AG08396 (cell line): ENCODE measurements around the gene RAB9A.
"Not testable (repeated sequence)": the region's sequence is repeated elsewhere in the genome, so short reads cannot be mapped to it uniquely, and the experiment has no call there.

ENCODE experiments used
- DNase-seq: peaks from one replicate; pipeline ENCODE4 v3.0.0; 2012; ENCODE audit warnings: low spot score, mixed read lengths

RAB9A gene

DNA sequence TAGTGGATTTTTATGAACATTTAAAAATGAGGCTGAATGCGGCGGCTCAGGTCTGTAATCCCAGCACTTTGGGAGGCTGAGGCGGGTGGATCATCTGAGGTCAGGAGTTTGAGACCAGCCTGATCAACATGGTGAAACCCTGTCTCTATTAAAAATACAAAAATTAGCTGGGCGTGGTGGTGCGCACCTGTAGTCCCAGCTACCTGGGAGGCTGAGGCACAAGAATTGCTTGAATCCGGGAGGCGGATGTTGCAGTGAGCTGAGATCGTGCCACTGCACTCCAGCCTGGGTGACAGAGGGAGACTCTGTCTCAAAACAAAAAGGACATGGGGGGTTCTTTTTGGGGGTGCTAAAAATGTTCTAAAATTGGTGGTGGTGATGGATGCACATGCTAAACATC is 19.2 kb upstream of the RAB9A start:
- DNase-seq, result not testable (repeated sequence)

DNA sequence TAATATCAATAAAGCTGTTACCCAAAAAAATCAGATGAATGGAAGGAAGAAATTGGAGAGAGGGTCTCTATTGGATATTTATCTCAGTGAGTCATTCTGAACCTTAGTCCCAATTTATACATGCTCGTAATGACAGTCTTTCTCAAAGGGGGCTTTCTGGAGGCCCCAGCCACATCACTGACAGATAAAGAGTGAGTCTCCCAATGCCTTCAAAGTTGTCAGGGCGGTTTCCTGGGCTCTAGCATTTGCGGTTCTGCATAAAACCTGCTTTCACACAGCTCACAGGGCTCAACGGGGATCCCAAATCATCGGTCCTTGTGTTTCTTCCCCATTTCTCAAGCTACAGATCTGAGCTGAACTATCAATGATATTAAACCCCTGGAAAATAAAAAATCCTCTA is 18.7 kb upstream of the RAB9A start:
- DNase-seq, result no peak

DNA sequence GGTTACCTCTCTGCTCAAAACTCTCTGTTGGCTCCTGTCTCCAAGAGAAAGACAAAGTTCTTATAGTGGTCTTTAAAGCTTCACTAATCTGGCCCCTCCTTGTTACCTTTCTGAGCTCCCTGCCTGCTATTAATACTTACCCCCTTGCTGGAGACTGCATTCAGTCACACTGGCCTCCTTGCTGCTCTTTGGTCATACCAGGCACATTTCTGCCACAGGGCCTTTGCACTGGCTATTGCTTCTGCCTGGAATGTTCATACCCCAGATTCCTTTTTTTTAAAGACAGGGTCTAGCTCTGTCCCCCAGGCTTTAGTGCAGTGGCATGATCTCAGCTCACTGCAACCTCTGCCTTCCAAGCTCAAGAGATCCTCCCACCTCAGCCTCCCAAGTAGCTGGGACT is 15.9 kb upstream of the RAB9A start:
- no peak for DNase-seq

DNA sequence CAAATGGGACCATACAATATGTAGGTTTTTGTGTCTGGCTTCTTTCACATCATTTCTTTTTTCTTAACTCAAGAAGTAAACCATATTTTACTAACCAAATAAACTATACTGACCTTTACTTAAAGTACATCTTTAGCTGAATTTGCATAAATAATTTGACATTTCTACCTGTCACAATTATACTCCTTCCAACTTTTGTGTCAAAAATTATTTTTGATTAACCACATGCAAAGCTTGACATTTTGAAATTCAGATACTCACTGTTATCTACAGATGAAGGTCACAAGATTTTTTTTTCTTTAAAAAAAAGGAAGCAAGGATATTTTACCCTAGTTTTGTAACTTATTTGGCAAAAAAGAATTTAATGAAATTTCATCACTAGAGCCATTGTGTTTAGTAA is 12.0 kb upstream of the RAB9A start:
- DNase-seq, result no peak

DNA sequence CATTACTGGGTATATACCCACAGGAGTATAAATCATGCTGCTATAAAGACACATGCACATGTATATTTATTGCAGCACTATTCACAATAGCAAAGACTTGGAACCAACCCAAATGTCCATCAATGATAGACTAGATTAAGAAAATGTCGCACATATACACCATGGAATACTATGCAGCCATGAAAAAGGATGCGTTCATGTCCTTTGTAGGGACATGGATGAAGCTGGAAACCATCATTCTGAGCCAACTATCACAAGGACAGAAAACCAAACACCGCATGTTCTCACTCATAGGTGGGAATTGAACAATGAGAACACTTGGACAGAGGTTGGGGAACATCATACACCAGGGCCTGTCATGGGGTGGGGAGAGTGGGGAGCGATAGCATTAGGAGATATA is 9.2 kb upstream of the RAB9A start:
- not testable (repeated sequence) for DNase-seq

DNA sequence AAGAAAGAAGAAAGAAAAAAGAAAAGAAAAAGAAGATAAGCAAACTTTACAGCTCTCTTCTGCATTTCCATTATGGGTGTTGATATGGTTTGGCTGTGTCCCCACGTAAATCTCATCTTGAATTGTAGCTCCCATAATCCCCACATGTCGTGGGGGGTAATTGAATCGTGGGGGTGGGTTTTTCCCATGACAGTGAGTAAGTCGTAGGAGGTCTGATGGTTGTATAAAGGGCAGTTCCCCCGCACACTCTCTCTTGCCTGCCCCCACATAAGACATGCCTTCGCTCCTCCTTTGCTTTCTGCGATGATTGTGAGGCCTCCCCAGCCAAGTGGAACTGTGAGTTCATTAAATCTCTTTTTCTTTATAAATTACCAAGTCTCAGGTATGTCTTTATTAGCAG is 7.3 kb upstream of the RAB9A start:
- no peak for DNase-seq

DNA sequence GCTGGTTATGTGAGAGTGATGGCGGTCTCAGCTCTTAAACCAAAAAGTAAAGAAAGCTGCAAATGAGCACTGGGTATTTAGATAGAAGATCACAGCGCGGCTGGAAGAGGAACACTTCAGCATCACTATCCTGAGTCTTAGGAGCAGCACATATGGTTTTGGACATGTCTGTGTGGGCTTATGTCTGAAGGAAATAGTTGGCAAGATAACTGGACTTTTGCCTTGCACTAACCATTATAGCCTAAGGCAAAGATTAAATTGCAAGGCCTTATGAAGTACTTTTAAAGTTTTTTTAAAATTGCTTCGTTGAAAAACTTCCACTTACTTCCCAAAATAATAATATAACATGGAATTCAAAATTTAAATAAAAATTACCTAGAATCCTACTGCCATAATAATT is 4.6 kb upstream of the RAB9A start:
- DNase-seq, result no peak

DNA sequence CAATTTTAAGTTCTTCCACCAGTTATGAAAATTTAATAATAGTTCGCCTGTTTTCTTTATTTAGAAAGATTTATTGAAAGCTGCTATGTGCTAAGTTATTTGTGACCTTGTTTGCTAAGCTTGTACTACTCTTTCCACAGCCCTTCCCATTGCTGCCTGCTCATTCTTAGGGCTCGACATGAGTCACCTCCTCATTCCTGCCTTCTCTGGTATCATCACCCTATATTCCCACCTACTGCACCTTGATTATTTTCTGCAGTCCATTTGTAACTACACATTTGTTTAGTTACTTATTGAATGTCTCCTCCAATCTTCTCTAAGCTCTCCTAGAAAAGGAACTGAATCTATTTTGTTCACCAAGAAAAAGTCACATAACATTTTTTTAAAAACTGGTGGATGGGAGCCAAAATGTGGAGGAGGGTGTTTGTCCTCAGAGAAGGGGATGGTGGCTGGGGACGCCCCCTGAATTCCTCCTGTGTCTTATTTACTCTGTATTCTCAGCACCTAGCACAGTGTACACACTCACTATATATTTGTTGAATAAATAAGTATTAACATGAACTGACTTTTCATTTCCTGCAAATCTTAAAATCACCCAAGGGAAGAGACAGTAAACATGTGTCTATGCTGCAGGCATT is 3.7 kb upstream of the RAB9A start:
- DNase-seq, result peak; percentile 25

DNA sequence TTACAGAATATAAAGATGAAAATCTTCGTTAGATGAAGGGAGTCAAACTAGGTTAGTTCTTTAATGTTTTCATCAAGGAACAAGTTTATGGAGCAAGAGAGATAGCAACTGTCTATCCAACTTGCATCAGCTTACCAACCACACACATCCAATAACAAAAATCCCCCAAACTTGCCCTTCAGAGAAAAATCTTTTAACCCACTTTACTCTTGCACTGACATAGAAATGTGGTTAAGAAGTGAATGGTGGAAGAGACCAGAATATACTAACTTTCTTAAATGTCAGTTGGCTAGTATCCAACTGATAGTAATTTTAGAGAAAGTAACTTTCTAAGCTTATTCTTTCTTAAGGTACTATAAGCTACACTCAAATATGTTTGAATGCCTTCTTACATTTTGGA is 1.7 kb upstream of the RAB9A start:
- no peak for DNase-seq

DNA sequence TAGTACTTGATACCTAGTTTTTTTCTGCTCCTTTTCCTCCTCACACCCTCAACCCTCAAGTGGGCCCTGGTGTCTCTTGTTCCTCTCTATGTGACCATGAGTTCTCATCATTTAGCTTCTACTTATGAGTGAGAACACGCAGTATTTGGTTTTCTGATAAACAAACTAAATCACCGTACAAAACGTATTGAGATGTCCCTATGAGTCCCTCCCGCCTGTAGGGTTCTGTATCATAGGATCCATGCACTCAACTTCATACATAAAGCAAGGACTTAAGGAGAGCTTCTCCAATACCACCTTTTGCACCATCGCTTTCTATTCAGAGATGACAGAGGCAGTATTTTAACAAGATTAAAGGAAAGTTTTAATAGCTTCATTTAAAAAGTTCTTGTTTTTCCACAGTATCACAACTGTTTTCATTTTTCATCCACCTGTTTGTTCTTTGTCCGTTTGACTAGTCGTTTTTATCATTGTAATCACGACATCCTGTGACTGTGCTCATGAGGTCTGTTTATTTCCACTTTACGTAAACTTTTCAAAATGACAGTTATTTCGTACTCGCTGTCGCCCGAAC is 457 bp upstream of the RAB9A start:
- no peak for DNase-seq

DNA sequence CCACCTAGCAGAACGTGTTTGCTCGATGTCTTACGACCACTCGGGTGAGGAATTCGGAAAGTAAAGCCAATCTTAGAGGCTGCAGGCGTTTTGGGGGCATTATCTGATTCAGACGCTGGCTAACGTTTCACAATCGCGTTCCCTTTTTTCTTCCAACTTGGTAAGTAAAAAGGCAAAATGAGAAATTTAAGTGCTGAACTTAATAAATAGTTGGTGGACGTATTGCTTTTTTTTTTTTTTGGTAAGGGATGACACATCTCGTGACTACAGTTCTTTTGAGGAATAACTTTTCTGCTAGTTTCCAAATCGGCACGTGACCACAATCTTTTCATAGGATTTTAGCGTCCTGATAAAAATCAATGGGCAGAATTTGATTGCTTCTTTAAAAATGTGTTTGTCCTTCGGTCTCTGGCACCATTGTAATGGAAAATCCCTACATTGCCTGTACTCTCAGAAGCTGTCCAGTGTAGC is 848 bp downstream of the RAB9A start:
- DNase-seq, result peak; percentile 23

DNA sequence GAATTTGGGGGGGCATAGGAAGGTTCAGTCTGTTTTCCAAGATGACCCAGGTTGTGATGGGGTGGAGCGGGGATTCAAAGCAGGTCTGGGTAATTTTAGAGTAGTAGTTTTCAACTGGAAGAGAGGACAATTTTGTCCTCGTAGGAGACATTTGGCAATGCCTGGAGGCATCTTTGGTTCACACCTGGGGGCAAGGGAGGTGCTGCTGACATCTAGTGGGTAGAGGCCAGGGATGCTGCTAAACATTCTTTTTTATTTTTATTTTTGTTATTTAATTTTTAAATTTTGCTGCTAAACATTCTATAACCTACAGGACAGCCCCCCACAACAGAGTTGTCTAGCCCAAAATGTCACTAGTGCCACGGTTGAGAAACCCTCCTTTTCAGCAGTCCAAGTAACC is 1.9 kb downstream of the RAB9A start:
- DNase-seq, result no peak

DNA sequence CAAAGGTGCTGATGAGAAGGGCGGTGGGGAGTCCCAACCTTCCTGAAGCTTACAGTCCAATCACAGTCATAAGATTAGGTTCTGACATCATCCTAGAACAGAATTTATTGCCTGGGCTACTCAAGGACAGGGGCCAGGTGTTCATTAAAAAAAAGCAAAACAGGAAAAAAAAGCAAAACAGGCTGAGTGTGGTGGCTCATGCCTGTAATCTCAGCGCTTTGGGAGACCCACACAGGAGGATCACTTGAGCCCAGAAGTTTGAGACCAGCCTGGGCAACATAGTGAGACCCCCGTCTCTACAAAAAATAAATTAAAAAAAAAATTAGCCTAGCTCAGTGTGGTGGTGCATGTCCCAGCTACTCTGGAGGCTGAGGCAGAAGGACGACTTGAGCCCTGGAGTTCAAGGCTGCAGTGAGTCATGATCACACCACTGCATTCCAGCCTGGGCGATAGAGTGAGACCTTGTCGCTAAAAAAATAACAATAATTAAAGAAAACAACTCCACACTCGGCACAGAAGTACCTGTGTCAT is 3.0 kb downstream of the RAB9A start:
- no peak for DNase-seq

DNA sequence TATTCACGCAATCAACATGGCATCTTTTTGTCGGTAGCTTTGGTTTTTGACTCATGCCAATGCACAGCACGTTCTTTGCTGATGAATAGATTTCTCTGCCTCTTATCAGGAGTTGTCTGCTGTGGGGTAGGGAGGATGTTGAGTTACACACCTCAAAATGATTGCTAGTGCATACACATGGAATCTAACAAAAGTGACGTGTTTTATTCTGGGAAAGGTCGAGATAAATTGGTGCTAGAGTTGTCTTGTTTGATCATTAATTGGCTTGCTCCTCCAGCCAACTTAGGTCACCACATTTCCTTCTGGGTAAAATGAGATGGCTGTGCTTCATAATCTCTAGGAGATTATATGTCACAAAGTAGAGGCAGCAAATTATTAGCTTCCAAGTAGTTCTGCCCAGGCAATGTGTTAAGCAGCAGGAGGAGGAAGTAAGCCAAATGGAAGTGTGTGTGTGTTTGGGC is 3.9 kb downstream of the RAB9A start:
- no peak for DNase-seq

DNA sequence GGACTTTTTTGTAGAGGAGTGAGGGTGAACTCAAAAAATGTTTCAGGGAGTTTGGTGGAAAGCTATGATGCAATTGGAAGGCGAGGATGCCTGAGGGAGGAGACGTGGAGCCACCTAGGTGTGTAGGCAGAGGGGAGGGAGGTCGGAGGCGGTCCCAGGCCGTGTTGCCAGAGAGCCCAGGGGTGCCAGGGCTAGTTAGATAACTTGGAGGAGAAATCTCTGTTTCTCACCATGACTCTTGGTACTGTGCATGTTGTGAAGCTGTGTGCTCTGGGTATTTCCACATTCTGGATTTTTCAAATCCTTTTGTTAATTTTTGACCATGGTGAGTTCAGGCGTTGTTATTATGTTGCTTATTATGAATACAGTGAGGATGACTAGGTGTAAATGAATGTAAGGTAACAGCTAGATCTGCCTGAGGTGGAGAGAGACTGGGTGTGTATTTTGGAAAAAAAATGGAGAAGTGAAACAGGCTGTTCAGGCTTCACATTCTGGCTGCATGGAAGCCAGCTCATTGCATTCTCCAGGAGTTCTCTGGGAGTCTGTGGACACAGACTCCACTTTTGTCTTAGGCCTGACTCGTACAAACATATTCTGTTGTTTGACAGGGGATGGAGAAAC is 4.5 kb downstream of the RAB9A start:
- peak; percentile 18 for DNase-seq

DNA sequence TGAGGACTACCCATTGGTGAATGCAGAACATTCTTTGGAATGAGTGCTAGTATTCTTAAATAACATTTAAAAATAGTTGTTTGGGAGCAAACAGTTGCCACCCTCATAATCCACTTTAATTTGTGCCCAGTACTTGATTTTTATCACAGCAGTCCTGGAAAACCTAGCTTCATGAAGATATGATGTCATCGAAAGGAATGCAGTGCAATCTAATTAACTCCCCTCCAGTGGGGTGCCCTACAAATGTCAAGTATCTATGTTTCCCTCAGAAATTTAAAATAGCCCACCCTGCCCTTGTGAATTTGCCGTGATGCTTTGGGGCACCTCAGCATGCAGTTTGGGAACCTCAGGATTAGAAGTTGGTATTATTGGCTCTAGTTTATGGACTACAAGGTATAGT is 5.4 kb downstream of the RAB9A start:
- DNase-seq, result peak; percentile 18

DNA sequence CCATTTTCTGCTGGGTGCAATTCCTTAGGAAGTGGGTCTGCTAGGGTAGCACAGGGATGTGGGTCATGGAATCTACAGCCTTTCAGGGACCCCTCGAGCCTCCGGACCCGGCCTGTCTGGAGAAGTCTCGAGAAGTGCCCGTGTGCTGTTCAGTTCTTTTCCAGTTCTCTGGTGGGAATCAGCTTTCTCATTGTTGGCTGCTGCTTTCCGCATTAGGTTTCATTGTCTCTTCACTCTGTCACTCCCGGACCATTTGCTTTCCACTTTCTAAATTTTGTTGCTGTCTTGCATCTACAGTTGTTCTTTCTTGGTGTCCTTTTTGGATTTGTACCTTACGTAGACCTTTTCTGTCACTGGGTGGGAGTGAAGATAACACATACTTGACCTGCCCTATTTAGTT is 6.1 kb downstream of the RAB9A start:
- no peak for DNase-seq

DNA sequence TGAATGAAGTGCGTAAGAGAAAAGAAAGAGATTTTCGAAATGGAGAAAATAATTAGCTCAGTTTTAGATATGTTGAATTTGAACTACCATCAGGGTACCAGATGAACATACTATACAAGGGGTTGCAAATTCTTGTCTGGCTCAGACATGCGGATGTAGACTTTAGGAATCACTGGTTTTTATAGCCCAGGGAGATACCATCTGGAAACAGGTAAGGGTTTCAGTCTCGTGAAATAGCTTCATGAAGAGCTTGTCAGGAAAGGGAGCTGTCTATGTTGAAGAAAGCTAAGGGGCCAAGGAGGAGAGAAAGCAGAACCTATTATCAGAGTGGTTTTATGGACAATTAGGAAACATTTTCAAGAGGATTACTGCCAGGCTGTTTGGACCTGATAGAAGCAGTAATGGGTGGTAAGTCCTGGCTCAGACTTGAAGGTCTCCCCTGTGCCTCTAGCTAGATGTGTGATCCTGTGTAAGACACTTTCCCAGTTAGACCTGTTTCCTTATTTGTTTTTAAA is 6.7 kb downstream of the RAB9A start:
- DNase-seq, result no peak

DNA sequence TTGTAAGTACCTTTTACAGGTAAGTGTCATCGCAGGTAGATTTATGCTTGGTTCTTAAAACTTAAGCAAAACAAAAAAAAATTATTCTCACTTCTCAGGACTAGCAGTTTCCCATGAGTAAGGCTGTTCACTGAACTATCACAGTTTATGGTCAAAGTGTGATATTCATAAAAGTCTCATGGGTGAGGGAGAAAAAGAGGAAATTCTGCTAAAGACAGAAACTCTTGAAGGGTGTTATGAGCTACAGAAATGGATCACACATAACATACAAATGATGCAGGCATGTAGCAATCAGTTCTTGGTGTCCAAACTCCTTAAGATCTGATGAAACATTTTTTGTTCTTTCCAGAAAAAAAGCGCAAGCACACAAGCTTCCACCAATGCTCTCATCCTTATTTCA is 8.5 kb downstream of the RAB9A start:
- no peak for DNase-seq

DNA sequence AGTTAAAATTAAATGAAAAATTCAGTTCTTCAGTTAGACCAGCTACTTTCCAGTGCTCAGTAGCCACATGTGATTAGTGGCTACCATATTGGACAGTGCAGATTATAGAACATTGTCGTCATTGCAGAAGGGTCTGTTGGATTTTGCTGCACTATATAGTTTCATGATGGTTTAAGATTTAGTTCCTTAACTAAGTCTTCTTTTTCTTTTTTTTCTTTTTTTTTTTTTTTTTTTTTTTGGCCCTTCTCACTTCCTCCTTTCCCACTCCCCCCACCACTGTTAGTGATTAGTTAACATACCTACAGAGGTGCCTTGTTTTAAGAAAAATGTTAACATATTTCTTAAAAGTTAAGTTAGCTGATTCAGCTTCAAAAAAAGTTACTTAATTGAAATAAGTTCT is 9.0 kb downstream of the RAB9A start:
- no peak for DNase-seq

DNA sequence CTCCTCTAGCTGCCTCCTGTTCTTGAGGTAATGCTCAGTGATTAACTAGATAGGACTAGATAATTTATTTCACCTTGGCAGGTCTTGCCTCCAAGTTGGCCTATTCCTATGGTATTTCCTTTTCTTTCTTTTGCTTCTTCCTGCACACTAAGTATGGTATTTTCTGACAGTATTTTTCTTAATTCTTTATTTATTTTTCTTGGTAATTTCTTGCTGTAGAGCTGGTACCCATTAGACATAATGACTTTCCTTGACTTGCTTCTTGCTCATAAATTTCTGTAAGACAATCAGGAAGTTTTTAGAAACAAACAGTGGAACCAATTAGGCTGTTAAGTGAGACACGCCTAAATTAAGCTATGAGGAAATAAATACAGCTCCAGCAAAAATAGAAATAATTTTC is 9.5 kb downstream of the RAB9A start:
- no peak for DNase-seq

DNA sequence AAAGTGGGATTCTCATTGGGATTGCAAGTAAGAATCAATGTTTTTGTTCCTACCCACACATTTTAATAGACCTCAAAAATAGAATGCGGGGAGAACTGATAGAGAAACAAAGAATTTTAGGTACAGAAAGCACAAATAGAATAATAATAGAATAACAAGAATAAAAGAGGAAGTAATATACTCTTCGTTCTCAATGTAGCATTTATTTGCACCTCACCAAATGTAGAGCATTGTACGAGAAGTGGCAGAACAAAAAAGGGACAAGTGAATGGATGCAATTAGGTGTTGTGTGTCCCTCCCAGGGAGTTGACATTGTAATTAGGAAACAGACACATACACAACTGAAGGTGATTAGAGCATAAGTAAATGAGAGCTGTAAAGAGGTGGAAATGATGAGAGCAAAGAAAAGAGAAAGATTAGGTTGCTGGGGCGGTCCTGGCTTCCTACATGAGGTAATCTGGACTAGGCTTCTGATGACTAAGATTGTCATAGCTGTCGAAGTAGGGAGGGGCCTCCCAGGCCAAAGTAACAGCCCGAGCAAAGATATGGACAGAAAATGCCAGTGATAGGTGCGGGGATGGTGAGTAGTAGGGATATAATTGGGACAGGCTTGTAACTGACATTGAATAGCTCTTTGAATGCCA is 10.4 kb downstream of the RAB9A start:
- DNase-seq, result peak; percentile 48

DNA sequence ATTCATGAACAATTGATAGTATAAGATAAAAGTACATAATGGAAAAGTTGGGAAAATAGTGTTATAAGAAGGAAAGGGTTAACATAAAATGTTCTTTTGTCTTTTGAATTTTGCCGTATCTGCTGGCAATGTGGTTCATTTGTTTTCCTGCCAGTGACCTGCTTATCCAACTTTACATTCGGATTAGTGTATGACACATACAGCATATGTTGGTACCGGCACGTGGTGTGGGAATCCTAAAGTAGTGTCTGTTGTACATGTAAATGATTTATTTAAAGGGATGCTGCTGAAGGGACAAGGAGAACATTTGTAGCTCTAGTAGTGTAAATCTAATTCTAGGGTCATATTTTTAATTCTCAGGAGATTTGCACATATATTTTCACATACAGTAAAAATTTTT is 11.5 kb downstream of the RAB9A start:
- no peak for DNase-seq
